Measurements from ENCODE around the gene FABP3.

Gene FABP3

GRCh38 chr1:31324992-31325391 is 47.9 kb downstream of the FABP3 start:
- DNase-seq: no peak

GRCh38 chr1:31324093-31324492 is 48.8 kb downstream of the FABP3 start:
- DNase-seq: no peak

- DNase-seq: no peak
These were observed 54.7 kb downstream of the FABP3 start for GRCh38 chr1:31318146-31318545.

- no peak for DNase-seq
These were observed 57.0 kb downstream of the FABP3 start for GRCh38 chr1:31315902-31316301.
